GM21390 (cell line): ENCODE measurements around the gene MS4A10.
"Not testable (repeated sequence)": the region's sequence is repeated elsewhere in the genome, so short reads cannot be mapped to it uniquely, and the experiment has no call there.

Source experiments
- ATAC-seq: cut with Tn5 transposase; IDR thresholded peaks from one replicate; pipeline ENCODE4 v1.9.1; 2021; ENCODE audit not compliant: unreplicated experiment

MS4A10 gene

GRCh38 chr11:60785136-60785535 is at the start of gene MS4A10:
MS4A10 (plus strand) TSS chr11:60785333; CDS start chr11:60790336, 5,003 bp downstream.
- no peak for ATAC-seq

GRCh38 chr11:60739114-60739513 is 46.0 kb upstream of the MS4A10 start:
- ATAC-seq = no peak

DNA sequence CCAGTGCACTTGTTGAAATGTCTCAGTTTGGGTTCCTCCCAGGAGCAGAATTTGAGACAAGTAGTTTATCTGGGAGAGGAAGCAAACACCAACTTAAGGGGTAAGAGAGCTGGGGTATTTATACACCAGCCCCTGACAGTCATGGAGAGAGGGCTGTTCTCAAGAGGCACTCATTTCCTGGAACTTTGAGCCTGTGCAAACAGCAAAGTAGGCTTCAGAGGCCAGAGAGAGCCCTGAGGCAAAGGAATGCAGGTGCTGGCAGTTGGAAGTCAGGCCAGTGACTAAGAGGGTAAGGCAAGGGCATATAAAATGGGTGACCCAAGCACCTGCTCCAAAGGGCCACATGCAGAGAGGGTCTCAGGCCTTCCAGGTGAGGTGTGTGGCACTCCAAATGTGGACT is 44.6 kb upstream of the MS4A10 start:
- no peak for ATAC-seq

- ATAC-seq = no peak
Measured at GRCh38 chr11:60741421-60741820, 43.7 kb upstream of the MS4A10 start.

GRCh38 chr11:60743058-60743457 is 42.1 kb upstream of the MS4A10 start:
- ATAC-seq = no peak

- ATAC-seq = no peak
Measured at GRCh38 chr11:60744114-60744513, 41.0 kb upstream of the MS4A10 start.

DNA sequence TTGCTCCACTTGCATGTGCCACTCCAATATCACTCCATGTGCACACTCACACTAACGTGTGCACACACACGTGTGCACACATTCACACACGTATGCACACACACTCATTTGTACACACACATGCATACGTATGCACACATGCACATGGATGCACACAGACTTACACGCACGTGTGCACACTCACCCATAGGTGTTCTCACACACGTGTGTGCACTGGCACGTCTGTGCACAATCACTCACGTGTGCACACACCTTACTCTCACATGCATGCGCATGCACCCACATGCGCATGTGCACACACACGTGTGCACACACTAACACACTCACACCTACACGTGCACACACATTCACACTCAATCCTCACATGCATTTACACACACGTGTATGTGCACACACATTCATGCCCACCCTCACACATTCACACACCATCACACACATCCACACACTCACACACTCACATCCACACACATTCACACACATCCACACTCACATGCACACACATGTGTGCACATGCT is 37.7 kb upstream of the MS4A10 start:
- ATAC-seq = no peak

- no peak for ATAC-seq
Measured at GRCh38 chr11:60748225-60748624, 36.9 kb upstream of the MS4A10 start.

- ATAC-seq = no peak
Measured at GRCh38 chr11:60748821-60749220, 36.3 kb upstream of the MS4A10 start.

DNA sequence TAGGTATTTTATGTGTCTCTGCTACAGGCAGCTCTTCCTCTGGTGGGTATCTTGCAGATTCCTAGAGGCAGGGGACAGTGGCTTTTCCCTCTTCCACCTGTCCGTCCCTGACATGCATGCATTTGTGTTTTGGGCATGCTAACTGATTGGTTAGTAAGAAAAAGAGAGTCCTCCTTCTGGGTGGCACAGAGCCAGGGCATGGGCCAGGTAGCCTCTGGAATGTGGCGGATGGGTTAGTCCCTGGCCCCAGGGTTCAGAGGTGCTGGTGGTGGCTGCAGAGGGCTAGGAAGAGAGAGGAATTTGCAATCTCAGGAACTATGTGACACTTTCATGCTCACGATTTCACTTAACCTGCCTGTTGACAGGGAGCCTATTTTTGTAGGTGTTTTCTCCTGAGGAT is 34.2 kb upstream of the MS4A10 start:
- no peak for ATAC-seq

DNA sequence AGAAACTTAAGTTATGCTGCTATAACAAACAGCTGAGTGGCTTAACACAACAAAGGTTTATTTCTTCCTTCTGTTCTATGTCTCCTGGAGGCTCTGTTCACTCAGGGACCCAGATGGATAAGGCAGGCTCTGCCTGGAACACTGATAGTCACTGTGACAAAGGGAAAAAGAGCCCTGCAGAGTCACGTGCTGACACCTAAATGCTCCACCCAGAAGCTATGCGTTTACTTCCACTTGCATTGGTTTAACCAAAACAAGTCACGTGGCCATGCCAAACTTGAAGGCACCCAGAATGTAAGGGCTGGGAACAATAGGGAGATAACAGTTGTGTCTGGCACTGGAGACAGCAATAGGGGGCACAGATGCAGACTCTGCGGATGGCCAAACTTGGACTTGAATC is 31.8 kb upstream of the MS4A10 start:
- no peak for ATAC-seq

DNA sequence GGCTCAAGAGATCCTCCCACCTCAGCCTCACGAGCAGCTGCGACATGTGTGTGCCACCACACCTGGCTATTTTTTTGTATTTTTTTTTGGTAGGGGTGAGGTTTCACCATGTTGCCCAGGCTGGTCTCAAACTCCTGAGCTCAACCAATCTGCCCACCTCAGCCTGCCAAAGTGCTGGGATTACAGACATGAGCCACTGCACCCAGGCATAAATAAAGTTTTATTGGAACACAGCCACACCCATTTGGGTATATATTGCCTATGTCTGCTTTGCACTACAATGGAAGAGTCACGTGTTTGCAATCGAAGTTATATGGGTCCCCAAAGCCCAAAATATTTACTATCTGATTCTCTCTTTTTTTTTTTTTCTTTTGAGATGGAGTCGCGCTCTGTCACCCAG is 30.2 kb upstream of the MS4A10 start:
- no peak for ATAC-seq

DNA sequence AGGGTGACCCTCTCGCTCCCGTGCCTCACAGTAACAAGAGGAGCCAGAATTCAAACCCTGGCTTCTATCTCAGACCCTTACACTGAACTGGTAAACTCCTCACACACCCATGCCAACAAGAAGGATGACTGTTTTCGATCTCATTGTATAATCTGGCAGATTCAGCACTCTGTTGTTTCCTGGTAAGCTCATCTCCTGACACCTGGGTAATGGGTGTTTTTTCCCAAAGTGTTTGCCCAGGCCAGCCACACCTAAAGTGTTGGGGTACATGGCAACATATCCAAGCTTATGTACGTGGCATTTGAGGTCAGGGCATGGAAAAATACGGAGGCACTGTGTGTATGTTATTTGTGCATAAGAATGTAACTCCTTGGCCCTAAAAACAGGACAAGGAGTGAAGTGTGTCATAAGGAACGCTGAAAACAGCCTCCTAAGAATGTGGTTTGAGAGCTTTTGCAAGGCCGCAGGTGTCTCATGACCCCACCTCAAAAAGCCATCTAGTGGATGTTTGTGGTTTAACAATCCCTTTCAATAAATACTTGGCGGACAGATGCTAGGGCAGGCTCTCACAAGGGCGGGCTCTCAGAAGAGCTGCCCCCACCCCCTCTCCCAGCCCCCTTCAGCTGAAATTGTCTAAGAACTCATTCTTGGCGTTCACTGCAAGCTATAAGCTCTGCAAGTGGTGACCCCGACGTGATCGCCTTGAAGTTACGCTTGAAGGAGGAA is 28.7 kb upstream of the MS4A10 start, which contains the start of gene MS4A15:
Gene MS4A15, plus strand, starts transcription at position 561 of the 726 bp plus-strand sequence. CDS start 6,867 bp downstream, outside the sequence.
- no peak for ATAC-seq

DNA sequence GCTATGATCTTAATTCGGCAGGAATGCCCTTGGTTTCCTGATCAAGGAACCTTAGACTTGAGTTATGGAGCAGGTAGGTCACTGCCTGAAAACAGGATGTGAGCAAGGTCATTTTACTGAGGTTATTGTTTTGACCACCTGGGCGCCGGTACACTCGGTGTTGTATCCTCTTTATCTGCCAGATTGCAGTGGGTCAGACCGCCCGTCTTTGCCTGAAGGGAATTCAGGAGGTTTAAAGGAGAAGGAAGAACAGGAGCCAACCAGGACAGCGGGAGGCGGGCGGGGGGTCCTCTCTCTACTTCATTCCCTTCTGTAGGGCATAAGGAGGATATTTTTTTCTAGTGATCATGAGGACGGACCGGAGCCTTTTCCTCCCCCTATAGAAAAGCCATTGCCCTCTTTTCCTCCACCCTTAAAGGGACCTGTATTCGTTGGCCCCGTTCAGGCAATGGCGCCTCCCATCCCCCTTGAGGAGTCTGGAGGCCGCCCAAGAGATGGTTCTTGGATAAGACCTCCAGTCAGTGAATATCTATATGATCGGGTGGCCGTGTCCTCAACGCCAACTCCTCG is 27.8 kb upstream of the MS4A10 start:
- no peak for ATAC-seq

DNA sequence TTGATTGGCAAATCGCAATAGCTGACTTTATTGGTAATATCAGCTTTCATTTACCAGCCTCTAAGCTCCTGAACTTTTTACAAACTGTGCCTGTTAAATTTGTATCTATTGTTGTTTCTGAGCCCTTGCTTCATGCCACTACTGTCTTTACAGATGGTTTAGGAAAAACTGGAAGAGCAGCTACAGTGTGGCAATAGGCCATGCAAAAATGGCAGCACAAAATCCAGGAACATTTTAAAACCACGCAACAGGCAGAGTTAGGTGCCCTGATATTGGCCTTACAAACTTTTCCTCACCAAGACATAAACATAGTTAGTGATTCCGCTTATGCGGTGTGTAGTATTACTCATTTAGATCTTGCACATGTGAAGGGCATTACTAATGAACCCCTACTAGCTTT is 26.5 kb upstream of the MS4A10 start:
- ATAC-seq = not testable (repeated sequence)

GRCh38 chr11:60759438-60760225 is 25.5 kb upstream of the MS4A10 start:
- ATAC-seq = not testable (repeated sequence)

DNA sequence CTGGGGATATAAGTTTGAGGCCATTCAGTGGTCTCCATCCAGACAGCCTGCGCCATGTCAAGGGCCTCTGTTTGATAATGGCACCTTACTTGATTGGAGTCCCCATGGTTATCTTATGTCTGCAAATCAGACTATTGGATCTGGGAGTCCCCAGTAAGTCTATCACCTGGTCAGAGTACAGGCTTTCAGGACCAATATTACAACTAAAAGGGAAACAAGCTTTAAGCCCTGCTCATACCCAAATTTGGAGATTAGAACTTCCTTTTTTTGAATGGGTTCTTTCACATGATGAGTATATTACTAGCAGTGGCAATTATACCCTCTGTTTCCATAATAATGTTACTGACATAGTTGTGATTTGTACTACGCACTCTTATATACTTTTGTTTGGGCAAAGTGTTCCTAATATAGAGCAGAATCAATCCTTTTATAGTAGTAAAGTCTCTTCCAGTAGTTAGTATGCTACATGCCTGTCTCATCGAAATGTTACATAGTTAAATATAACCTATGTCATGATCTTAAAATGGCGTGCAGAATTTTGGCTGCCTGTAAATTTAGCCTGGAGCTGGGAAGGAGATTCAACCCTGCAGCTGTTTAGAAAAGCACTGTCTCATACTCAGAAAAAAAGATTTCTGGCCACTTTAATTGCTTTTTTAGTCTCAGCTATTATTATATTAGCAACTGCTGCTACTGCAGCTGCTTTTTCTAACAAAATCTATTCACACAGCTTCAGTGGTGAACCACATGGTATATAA is 23.5 kb upstream of the MS4A10 start:
- ATAC-seq = peak; percentile 31

GRCh38 chr11:60762851-60763691 is 22.1 kb upstream of the MS4A10 start:
- peak; percentile 65 for ATAC-seq

GRCh38 chr11:60763692-60764369 is 21.3 kb upstream of the MS4A10 start:
- no peak for ATAC-seq
